Measurements from ENCODE around the gene DPF3.

DPF3 gene

GRCh38 chr14:72800848-72801370, 93.0 kb downstream of the DPF3 start:
- no peak for DNase-seq (ENCODE audit: low read depth in 2 of 2)

GRCh38 chr14:72800296-72800695, 93.6 kb downstream of the DPF3 start:
- no peak for DNase-seq (ENCODE audit: low read depth in 2 of 2)

- DNase-seq (ENCODE audit: low read depth in 2 of 2) = no peak
Observed at GRCh38 chr14:72796935-72797334, 97.0 kb downstream of the DPF3 start.

- no peak for DNase-seq (ENCODE audit: low read depth in 2 of 2)
Observed at GRCh38 chr14:72793156-72793939, 100.6 kb downstream of the DPF3 start.

GRCh38 chr14:72792051-72792788, 101.7 kb downstream of the DPF3 start:
- no peak for DNase-seq (ENCODE audit: low read depth in 2 of 2)

GRCh38 chr14:72790887-72791566, 102.9 kb downstream of the DPF3 start:
- no peak for DNase-seq (ENCODE audit: low read depth in 2 of 2)

GRCh38 chr14:72788972-72789728, 104.8 kb downstream of the DPF3 start:
- DNase-seq (ENCODE audit: low read depth in 2 of 2) = no peak

- no peak for DNase-seq (ENCODE audit: low read depth in 2 of 2)
Observed at GRCh38 chr14:72788255-72788654, 105.6 kb downstream of the DPF3 start.

GRCh38 chr14:72787841-72788240, 106.1 kb downstream of the DPF3 start:
- no peak for DNase-seq (ENCODE audit: low read depth in 2 of 2)

GRCh38 chr14:72786378-72787350, 107.2 kb downstream of the DPF3 start:
- DNase-seq (ENCODE audit: low read depth in 2 of 2) = no peak

GRCh38 chr14:72783741-72784140, 110.2 kb downstream of the DPF3 start:
- DNase-seq (ENCODE audit: low read depth in 2 of 2) = no peak

GRCh38 chr14:72782817-72783216, 111.1 kb downstream of the DPF3 start:
- DNase-seq (ENCODE audit: low read depth in 2 of 2) = no peak

GRCh38 chr14:72781561-72782508, 112.1 kb downstream of the DPF3 start:
- DNase-seq (ENCODE audit: low read depth in 2 of 2) = no peak

- DNase-seq (ENCODE audit: low read depth in 2 of 2) = no peak
Observed at GRCh38 chr14:72780751-72781150, 113.2 kb downstream of the DPF3 start.

GRCh38 chr14:72779679-72780078, 114.2 kb downstream of the DPF3 start:
- DNase-seq (ENCODE audit: low read depth in 2 of 2) = no peak

- DNase-seq (ENCODE audit: low read depth in 2 of 2) = no peak
Observed at GRCh38 chr14:72777636-72778035, 116.3 kb downstream of the DPF3 start.

GRCh38 chr14:72776701-72777261, 117.1 kb downstream of the DPF3 start:
- DNase-seq (ENCODE audit: low read depth in 2 of 2) = no peak

- DNase-seq (ENCODE audit: low read depth in 2 of 2) = no peak
Observed at GRCh38 chr14:72775923-72776554, 117.9 kb downstream of the DPF3 start.

Data from stimulated activated CD8-positive, alpha-beta memory T cell treated with anti-CD3 and anti-CD28 coated beads, Interleukin-7, amount 100 ng/mL, for 4 hours (primary cell).